KMS-11 (cell line): ENCODE data around the gene PAK5.

ENCODE experiments used
- H2AFZ ChIP-seq: fragments of 200-600 bp; sonication (generic); 2 replicates; pipeline ENCODE4 v1.6.1; 2016; ENCODE audit warnings: antibody characterized with exemption, mixed run types, low read depth
- H3K27ac ChIP-seq: fragments of 200-600 bp; sonication (generic); 2 replicates; pipeline ENCODE4 v1.6.1; 2016; ENCODE audit warnings: mild to moderate bottlenecking, mixed run types
- H3K27me3 ChIP-seq: fragments of 200-600 bp; sonication (generic); 2 replicates; pipeline ENCODE4 v1.6.1; 2017; ENCODE audit warnings: mild to moderate bottlenecking, low read depth, mixed run types, moderate library complexity; ENCODE audit not compliant: insufficient read depth
- H3K36me3 ChIP-seq: fragments of 200-600 bp; sonication (generic); 2 replicates; pipeline ENCODE4 v1.6.1; 2017; ENCODE audit warnings: mild to moderate bottlenecking, mixed run types; ENCODE audit not compliant: insufficient read depth
- H3K4me1 ChIP-seq: fragments of 200-600 bp; sonication (generic); 2 replicates; pipeline ENCODE4 v1.6.1; 2016; ENCODE audit warnings: mild to moderate bottlenecking, low read depth, mixed run types; ENCODE audit not compliant: poor library complexity, severe bottlenecking
- H3K4me2 ChIP-seq: fragments of 200-600 bp; sonication (generic); 2 replicates; pipeline ENCODE4 v1.7.0; 2016; ENCODE audit warnings: mild to moderate bottlenecking, mixed run types
- H3K4me3 ChIP-seq: fragments of 200-600 bp; sonication (generic); IDR thresholded peaks from 2 replicates; pipeline ENCODE4 v1.6.1; 2017; ENCODE audit warnings: low read depth, low read length, mixed read lengths; ENCODE audit not compliant: insufficient read depth
- H3K79me2 ChIP-seq: fragments of 200-600 bp; sonication (generic); 2 replicates; pipeline ENCODE4 v1.6.1; 2016; ENCODE audit warnings: low read depth, mixed run types; ENCODE audit not compliant: insufficient read depth
- H3K9ac ChIP-seq: fragments of 200-600 bp; sonication (generic); 2 replicates; pipeline ENCODE4 v1.6.1; 2016; ENCODE audit warnings: mild to moderate bottlenecking, mixed run types
- H4K20me1 ChIP-seq: fragments of 200-600 bp; sonication (generic); 2 replicates; pipeline ENCODE4 v1.6.1; 2016; ENCODE audit warnings: mild to moderate bottlenecking, mixed run types; ENCODE audit not compliant: insufficient read depth
- TF ChIP-seq, protein P1 (sequence below): fragments of 200-600 bp; sonication (generic); conservative IDR thresholded peaks from 2 replicates; pipeline ENCODE4 v1.6.1; 2017; ENCODE audit warnings: low read depth, mild to moderate bottlenecking, antibody characterized with exemption, low read length, moderate library complexity, mixed read lengths

The PAK5 gene

DNA sequence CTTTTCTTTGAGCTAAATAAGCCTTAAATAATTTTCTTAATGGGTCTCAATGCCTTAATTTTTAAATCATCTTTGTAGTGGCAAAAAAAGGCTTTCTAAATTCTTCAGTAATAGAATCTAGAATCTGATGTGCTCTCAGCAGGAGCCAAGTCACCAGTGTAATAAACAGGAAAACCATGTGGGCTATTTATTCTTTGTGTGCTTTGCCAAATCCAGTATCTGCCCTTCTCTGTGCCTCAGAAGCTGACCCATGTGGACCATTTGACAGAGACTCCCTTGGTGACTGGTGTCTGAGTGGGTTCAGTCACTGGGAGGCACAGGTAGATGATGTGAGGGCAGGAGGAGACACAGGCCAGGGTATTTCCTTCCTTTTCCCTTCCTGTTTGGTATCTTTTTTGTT is 152.9 kb downstream of the PAK5 start:
- Histone ChIP-seq H3K79me2 (no peaks in the 10 kb centered on the region), H2AFZ (no peak overlapping the region), H3K4me1 (no peaks in the 10 kb centered on the region), H3K27ac (no peak overlapping the region), H3K27me3 (no peaks in the 10 kb centered on the region), H3K9ac (no peak overlapping the region), H3K4me3 (no peak overlapping the region), H3K4me2 (no peak overlapping the region), H3K36me3 (no peaks in the 10 kb centered on the region), H4K20me1 (no peaks in the 10 kb centered on the region)
- TF ChIP-seq, protein P1, sequence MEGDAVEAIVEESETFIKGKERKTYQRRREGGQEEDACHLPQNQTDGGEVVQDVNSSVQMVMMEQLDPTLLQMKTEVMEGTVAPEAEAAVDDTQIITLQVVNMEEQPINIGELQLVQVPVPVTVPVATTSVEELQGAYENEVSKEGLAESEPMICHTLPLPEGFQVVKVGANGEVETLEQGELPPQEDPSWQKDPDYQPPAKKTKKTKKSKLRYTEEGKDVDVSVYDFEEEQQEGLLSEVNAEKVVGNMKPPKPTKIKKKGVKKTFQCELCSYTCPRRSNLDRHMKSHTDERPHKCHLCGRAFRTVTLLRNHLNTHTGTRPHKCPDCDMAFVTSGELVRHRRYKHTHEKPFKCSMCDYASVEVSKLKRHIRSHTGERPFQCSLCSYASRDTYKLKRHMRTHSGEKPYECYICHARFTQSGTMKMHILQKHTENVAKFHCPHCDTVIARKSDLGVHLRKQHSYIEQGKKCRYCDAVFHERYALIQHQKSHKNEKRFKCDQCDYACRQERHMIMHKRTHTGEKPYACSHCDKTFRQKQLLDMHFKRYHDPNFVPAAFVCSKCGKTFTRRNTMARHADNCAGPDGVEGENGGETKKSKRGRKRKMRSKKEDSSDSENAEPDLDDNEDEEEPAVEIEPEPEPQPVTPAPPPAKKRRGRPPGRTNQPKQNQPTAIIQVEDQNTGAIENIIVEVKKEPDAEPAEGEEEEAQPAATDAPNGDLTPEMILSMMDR: no peak

DNA sequence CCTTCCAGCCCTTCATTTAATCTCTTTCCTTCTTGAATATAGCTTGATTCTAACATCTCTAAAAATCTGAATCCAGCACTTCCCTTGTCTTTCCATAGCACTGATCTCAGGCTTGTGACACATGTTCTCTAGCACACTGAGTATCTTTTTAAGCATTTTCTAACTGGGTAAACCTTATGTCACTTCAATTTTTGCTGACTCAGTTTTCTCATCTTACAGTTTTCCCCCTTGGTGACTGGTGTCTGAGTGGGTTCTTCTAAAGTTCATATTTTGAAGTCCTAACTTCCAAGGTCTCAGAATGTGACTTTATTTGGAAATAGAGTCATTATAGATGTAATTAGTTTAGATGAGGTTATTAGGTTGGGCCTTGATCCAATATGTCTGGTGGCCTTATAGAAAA is 153.9 kb downstream of the PAK5 start:
- TF ChIP-seq, protein P1: no peak
- Histone ChIP-seq H3K79me2 (no peaks in the 10 kb centered on the region), H3K27ac (no peak overlapping the region), H3K4me2 (no peak overlapping the region), H3K9ac (no peak overlapping the region), H3K27me3 (no peaks in the 10 kb centered on the region), H2AFZ (no peak overlapping the region), H3K36me3 (no peaks in the 10 kb centered on the region), H4K20me1 (no peaks in the 10 kb centered on the region), H3K4me1 (no peaks in the 10 kb centered on the region), H3K4me3 (no peak overlapping the region)

DNA sequence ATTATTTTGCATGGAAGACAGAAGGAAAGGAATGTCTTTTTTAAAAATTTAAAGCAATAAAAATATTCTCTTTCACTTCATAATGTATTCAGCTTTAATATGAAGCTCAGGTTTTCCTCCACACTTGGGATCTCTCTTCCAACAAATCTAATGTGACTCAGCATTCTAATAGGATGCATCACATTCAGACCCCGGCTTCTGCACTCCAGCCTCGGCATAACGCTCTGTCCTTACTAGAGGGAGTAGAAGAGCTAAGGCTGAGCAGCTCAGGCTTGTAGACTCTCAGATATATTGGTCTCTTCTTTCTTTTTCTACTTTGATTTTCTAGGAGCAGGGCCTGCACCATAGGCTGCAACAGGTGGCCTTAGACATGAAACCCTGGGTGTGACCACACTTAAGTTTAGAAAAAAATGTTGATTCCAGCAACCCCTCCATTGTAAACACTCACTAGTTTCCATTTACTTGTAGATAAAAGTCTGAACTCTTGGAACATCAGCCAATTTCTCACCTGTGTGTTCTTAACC is 161.7 kb downstream of the PAK5 start:
- no peaks in the 10 kb centered on the region for H3K36me3 ChIP-seq
- H3K79me2 ChIP-seq: no peaks in the 10 kb centered on the region
- peaks cover 18% of the 10 kb centered on the region for H3K4me1 ChIP-seq
- peak overlapping the region; percentile 24; the same call in 1 of the 2 replicates for H3K27ac ChIP-seq
- no peaks in the 10 kb centered on the region for H4K20me1 ChIP-seq
- TF ChIP-seq, protein P1: no peak
- no peak overlapping the region for H3K4me3 ChIP-seq
- H3K4me2 ChIP-seq: peak overlapping the region; percentile 48; the same call in 1 of the 2 replicates
- no peak overlapping the region for H3K9ac ChIP-seq
- H2AFZ ChIP-seq: no peak overlapping the region
- no peaks in the 10 kb centered on the region for H3K27me3 ChIP-seq

DNA sequence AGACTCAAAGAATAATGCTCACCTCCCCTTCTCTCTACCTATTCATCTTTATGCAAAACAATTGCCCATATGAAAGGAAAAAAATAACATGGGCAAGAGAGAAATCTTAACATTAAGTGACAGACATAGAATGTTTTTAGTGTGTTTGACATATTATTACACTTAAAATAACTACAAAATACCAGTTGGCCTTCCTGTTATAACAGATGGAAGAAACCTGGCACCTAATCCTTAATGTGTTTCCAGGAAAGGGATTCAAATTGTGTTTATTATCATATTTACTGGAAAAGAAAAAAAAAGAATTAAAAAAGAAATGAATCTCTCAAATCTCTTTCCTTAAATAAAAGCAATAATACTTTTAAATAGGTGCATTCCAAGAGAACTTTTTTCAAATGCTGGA is 165.9 kb downstream of the PAK5 start:
- H2AFZ ChIP-seq: no peak overlapping the region
- no peaks in the 10 kb centered on the region for H3K36me3 ChIP-seq
- TF ChIP-seq, protein P1: no peak
- no peaks in the 10 kb centered on the region for H3K79me2 ChIP-seq
- H3K9ac ChIP-seq: no peak overlapping the region
- H3K4me2 ChIP-seq: no peak overlapping the region
- H3K27me3 ChIP-seq: no peaks in the 10 kb centered on the region
- peaks cover 16% of the 10 kb centered on the region for H3K4me1 ChIP-seq
- H3K4me3 ChIP-seq: no peak overlapping the region
- H4K20me1 ChIP-seq: no peaks in the 10 kb centered on the region
- no peak overlapping the region for H3K27ac ChIP-seq
